HG02571 (cell line): ENCODE results near the gene GAMT.
A peak's percentile ranks its signal among the peaks of the same experiment; 100 is the strongest.

Source experiments
- ATAC-seq: cut with Tn5 transposase; IDR thresholded peaks from one replicate; pipeline ENCODE4 v1.9.1; 2021; ENCODE audit warnings: mild to moderate bottlenecking, moderate library complexity; ENCODE audit not compliant: unreplicated experiment

The GAMT gene

DNA sequence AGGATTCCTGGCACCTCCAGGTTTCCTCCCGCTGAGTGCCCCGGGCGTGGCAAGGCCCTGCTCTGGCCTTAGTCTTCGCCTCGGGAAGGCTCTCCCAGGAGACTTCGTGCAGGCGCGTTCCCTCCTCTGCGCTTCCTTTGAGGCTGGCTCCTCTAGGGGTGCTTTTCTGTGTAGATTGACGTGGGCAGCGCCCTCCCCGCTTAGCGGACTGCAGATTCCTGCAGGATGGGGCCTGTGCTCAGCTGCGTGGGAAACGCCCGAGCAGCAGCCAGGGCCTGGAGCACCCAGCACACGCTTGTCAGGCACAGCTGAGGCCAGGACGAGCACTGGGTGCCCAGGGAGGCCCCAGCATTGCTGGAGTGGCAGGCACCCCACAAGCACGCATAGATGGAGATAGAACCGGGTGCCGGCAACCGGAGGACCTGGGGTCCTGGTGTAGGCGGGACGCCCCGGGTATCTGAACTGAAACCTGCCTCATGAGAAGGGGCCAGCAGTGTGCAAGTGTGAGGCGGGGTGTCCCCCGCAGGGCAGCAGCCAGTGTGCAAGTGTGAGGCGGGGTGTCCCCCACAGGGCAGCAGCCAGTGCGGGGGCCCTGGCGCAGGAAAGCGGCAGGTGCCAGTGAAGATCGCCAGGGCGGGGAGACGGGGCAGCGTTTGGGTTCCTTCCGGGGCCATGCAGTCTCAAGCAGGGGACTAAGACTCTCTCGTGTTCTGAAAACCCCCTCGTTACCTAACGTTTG, 14.2 kb downstream of the GAMT start:
- ATAC-seq, result no peak

DNA sequence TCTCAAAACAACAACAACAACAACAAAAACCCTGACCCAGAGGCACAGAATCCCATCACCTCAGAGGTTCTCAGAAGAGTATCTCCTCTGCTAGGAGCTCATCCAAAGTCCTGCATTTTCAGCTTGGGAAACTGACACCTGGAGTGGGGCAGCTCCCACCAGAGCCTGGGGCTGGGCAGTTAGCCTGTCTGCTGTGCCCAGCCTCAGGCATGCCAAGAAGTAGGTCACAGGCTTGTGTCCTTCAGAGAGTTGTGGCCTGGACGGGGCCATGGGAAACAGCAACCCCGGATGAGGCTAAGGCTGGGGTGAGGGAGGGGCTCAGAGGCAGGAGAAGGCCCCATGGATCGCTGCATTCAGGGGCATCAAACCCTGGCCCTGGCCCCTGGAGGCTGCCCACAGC, 15.5 kb downstream of the GAMT start:
- ATAC-seq, result no peak

DNA sequence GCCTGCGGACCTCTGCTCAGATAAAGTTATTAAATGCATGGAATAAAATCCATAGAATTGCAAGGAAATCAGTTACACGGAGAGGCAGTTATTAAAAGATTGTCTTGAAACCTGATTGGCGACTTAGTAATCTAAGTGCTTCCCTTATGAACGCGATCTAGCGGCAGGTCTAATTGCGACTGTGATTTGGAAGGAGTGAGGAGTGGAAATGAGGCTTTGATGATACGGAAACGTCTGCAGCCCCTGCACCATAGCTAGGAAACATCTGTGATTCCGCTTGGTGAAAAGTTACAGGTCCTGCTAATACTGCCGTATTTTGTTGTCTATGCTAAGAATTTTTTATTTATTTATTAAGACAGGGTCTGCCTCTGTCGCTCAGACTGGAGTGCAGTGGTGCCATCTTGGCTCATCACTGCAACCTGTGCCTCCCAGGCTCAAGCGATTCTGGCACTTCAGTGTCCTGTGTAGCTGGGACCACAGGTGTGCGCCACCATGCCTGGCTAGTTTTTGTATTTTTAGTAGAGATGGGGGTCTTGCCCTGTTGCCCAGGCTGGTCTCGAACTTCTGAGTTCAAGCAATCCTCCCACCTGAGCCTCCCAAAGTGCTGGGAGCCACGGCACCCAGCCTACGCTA, 16.7 kb downstream of the GAMT start:
- ATAC-seq, result no peak

DNA sequence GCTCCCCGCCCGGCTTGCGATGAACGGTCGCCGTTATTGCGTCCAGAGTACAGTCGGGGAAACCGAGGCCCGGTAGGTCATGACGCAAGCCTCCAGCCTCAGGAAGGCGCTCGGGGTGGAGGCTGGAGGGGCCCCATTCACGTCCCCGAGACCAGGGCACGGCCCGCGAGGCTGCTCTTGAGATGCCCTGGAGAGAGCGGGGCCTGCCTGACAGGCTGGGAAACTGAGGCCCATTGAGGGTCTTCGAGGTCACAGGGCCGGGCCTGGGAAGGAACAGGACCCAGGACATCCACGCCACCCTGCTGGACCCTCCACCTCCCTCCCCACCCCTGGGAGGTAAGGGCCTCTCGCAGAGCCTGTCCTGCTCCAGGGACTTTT, 17.3 kb downstream of the GAMT start:
- ATAC-seq, result peak; percentile 1

DNA sequence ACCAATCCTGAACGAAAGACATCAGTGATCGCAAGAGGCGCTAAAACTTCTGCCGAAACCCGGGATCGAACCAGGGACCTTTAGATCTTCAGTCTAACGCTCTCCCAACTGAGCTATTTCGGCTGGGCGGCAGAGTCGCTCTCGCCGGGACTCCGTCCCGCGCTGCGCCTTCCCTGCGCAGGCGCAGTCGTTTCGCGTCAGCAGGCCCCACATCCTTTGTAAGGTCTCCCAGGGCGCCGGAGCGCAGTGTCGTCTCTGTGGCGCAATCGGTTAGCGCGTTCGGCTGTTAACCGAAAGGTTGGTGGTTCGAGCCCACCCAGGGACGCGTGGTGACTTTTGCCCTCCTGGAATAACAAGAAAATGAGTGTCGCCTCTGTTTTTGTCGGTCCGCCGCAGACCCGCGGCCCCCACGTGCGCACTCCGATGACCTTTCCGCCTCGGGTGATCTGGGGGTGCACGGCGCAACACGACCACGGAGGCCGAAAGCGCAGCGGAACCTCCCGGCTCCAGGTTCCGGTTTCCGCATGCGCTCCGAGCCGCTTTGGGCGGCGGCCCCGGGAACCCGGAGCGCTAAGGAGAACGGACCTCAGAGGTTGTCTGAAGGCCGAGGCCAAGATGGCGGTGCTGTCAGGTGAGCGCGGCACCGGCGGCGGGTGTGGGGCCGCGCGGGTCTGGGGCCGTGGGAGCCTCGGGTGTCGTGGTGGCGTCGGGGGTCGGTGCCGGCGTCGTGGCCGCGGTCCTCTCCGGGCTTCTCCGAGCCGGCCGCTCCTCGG, 17.8 kb downstream of the GAMT start, which contains the start of gene NDUFS7:
Gene NDUFS7 (plus strand): TSS at position 596 of the 773 bp plus-strand sequence. CDS start 20 bp downstream, at position 616.
- peak; percentile 75 for ATAC-seq

DNA sequence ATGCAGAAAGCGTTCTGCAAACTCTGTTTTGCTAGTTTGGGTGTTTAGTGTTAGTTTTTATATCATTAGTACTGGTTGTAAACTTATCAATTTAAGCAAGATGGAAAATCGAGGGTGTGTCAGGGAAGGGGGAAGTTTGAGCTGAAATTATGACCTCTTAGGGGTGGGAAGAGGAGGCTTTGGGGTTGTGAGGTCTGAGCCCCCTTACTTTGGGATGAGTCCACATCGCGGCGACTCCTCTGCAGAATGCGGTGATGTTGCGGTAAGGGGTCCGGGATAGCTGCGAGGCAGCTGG, 18.4 kb downstream of the GAMT start:
- no peak for ATAC-seq

DNA sequence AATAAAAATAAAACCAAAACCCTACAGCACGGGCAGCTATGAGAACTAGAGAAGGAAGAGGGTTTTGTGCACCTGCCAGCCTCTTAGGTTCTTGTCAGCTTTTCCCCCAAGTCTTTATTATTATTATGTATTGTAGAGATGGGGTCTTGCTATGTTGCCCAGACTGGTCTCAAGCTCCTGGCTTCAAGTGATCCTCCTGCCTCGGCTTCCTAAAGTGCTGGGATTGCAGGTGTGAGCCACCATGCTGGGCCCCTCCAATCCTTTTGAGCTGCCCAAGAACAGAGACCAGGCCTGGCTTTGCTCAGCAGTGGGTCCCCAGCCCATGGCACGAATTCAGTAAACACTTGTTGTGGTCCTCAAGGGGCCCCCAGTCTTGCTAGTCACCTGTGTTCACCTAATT, 19.1 kb downstream of the GAMT start:
- ATAC-seq, result no peak

DNA sequence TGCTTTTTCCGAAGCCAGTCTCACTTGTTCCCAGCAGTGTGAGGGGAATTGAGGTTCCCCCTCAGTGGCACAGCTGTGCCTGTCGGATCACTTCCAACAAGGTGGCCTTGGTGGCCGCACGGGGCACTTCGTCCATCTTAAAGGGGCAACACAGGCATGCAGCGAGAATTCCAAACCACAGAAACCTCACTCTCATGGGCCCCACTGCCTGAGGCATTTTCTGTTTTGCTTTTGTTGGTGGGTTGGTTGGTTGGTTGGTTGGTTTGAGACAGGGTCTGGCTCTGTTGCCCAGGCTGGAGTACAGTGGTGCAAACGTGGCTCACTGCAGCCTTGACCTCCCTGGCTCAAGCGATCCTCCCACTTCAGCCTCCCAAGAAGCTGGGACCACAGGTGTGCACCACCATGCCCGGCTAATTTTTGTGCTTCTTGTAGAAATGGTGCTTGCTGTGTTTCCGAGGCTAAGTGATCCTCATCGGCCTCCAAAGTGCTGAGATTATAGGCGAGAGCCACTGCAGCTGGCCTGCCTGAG, 21.3 kb downstream of the GAMT start:
- ATAC-seq, result no peak

DNA sequence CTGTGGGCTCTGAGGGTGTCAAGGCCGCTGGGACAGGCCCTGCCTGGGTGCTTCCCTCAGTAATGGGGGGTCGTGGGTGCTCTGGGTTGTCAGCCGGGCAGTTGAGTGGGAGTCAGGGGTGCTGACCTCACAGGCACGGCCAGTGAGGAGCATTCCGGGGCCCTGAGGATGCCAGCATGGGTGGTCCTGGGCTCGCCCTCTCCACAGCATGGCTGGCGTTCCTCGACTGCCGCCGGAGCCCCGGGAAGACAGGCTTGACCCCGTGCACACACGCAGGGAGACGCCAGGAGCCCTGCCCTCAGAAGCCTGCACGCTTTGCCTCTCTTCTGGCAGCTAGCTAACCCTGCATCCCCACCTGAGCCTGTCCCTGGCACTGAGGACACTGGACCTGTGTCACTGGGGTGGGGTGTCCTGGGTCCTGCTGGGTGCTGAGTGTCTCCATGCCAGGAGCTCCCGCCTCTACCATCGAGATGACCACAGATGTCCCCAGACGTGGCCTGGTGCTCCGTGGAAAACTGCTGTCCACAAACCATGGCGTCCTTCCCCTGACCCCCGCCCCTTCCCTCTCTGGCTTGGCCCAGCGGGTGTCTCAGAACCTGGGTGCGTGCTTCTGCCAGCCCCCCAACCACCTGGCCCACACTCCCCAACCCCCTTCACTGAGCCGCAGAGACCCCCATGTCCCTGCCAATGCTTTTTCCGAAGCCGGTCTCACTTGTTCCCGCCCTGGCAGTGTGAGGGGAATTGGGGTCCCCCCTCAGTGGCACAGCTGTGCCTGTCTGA, 22.0 kb downstream of the GAMT start:
- no peak for ATAC-seq

DNA sequence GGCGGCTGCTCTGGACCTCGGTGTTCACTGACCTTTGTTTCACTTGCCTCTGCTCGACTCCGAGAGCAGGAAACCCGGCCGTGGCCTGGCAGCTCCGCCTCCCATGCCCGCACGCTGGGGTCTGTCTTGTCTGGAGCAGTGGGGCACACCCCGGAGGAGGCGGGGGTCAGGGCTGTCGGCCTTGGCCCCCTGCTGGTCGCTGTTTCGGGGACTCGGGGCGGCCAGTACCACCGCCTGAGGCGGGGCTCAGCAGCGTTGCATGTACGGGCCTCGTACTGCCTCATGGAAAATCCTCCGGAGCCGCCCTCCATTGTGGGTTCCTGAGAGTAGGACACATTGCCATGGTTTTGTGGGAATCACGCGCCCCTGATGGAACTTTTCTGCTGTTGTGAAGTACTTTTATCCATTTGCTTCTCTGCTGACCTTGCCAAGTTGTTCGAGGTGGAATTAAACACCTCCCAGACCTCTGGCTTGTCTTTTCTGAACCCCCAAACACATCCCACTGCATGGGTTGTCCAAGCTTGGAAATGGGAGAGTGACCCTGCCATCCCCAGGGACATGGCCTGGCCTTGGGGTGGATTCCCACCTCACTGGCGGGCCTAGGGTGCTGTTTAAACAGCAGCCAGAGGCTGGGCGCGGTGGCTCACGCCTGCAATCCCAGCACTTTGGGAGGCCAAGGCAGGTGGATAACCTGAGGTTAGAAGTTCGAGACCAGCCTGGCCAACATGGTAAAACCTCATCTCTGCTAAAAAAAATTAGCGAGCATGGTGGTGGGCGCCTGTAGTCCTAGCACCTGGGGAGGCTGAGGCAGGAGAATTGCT, 23.2 kb downstream of the GAMT start:
- ATAC-seq, result no peak

DNA sequence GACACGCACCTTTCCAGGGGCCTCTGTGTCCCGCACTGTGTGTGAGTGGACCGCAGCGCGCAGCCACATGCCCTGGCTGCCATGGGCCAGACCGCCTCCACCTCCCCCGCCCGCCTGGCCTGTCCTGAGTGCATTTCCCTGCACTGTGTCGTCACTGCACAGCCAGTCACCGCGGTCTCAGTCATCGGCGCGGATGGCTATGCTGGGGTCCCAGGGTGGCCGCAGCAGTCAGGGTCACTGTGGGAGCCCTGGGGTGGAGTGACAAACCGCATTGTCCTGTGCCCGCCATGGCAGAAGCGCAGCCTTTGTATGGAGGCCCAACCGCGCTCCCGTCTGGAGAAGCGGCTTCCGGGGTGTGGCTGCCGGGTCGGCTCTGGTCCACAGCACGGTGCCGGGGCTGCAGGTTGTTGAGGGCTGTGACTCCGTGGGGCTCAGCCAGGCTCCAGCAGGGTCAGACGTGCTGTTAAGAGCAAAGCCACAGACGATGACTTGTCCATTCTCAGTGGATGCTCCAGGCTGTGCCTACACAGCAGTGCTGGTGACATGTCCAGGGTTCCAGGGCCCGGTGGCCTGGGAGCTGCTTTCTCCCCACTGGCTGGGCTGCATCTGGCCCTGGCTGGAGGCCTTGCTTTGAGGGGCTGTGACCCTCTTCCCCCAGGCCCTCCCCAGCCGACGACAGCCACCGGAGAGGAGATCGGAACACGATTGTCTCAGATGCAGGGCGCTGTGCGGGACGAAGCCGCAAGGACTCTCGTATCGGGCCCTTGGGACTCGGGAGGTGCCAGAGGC, 24.0 kb downstream of the GAMT start:
- no peak for ATAC-seq

DNA sequence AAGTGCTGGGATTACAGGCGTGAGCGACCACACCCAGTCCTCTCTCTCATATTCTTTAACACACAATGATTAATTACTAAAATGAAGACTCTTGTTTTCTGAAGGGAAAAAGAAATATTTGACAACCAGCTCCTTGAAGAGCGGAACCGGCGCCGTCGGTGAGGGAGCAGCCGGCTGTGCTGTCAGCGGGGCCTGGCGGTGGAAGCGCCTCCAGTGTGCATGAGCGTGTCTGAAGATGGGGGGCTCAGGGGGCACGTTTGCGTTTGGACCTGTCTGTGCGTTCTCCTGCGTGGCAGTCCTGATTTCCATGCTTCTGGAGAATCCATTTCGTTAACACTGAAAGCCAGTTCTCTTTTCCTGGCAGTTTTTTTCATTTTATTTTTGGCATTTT, 24.9 kb downstream of the GAMT start:
- no peak for ATAC-seq

DNA sequence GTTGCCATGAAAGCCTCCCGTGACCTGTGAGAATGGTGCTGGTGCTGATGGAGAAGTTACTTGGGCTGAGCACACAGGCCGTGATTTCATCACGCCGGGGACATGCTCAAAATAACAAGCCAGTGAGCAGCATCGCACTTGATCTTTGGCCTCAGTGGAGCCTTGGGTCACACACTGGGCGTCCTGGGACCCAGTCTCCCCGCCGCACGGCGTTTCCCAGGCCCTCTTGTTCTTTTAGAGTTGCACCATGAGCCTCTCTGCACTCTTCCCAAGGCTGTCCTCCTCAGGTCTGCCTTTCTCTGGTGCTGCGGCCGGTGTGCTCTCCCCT, 27.1 kb downstream of the GAMT start:
- no peak for ATAC-seq

DNA sequence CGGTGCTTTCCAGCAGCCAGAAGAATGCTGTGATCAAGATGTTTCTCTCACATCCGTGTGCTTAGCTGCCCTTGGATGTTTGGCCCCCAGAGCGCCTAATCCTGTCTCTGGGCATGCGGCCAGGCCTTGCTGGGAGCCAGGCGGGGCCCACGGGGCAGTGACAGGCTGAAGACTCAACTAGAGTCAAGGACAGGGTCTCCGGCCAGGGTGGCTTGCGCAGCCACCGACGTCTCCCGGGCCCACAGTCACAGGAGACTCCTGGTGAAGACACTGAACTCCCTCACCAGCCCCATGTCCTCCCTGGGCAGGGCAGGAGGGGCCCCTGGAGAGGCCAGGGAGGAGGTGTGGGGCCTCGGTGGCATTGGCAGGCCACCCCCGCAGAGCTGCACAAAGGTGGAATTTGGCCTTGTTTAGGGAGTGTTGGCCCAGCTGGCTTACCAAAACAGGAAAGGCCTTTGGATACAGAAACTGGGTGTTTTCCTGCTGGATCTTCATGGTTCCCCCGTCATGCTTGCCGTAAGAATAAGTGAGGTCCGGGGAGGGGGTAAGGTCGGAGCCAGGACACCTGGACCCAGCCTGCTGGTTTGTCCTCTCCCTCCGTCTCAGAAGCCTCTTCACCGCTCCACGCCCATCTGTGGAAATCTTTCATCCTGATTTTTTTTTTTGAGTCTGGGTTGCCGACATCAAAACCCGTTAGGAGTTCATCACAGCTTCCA, 27.6 kb downstream of the GAMT start:
- ATAC-seq, result no peak

DNA sequence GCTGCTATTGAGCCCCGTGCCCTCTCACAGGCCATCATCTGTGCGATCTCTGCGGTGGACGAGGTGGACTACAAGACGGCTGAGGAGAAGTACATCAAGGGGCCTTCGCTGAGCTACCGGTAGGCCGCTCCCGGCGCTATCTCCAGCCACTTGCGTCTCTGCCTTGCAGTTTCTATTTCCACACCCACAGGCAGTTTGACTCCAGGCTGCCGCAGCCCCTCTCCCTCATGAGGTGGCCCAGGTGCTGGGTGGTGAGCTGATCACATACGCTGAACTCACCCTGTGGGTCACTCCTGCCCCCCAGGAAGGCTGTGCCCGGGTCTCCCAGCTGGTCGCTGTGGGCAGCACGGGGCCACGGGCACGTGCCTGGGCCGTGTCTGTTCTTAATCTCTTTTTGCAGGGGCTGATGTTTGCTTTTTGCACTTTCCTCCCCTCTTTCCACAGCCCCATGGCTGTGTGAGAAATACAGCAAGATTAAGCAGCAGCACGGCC, 28.3 kb downstream of the GAMT start:
- no peak for ATAC-seq

DNA sequence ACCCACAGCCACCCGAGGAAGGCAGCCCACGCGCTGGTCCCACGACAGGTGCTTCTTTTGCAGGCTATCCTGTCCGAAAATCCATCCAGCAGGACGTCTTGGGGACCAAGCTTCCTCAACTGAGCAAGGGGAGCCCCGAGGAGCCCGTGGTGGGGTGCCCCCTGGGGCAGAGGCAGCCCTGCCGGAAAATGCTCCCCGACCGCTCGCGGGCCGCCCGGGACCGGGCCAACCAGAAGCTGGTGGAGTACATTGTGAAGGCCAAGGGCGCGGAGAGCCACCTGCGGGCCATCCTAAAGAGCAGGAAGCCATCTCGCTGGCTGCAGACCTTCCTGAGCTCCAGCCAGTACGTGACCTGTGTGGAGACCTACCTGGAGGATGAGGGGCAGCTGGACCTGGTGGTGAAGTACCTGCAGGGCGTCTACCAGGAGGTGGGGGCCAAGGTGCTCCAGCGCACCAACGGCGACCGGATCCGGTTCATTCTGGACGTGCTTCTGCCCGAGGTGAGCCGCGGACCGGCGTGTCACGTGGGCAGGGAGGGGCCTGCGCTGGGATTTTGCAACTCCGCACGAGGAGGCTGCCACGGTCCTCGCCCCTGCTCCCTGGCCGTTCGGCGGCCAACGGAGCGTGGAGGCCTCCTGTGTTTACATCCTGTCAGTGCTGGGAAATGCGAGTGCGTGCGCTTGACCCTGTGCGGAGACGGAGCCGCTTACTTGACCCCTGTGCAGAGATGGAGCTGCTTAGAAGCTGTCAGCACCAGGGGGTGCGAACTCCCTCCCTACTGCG, 30.6 kb downstream of the GAMT start:
- ATAC-seq, result no peak

DNA sequence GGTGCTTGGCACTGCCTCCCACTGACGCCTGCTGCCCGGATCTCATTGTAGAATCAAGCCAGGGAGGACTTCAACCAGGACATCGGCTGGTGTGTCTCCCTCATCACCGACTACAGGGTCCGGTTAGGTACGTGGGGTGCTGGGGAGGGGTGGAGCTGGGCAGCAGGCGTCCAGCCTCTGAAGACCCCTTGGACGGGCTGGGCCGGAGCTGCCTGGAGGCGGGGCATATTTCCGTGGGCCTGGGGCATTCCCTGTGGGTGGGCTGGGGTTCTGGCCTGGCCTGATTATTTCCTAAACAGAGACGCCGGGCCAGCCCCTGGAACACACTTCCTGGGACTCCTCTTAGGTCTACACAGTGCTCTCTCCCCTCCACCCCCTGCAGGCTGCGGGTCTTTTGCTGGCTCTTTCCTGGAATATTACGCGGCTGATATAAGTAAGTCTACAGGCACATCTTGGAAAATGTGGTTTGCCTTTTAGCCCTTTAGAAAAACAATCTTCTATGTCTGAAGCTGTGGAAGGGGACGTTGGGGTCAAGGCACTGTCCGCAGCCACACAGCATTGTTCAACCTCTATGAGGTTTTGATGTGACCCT, 32.0 kb downstream of the GAMT start:
- no peak for ATAC-seq
